GM23338 (cell line): ENCODE measurements around the gene NEB. TPM values are rescaled to one million over a fixed set of nuclear protein-coding genes. Genes with fewer than 3 reads are reported as not detected.

Source experiments
- ATAC-seq: fragments of 200-7000 bp; cut with Tn5 transposase; 3 replicates; pipeline ENCODE4 v1.9.1; 2020
- DNase-seq: peaks from one replicate; pipeline ENCODE4 v3.0.0-alpha.2; 2015; ENCODE audit warnings: low spot score
- H2AFZ ChIP-seq: fragments of 200-600 bp; sonication (generic); 2 replicates; pipeline ENCODE4 v1.8.0; 2016; ENCODE audit warnings: antibody characterized with exemption, mild to moderate bottlenecking, moderate library complexity
- H3F3A ChIP-seq: fragments of 200-600 bp; sonication (generic); replicated peaks from 2 replicates; pipeline ENCODE4 v1.8.0; 2017; ENCODE audit warnings: antibody characterized with exemption, mixed run types, low read depth
- H3K27ac ChIP-seq: fragments of 200-600 bp; sonication (generic); 2 replicates; pipeline ENCODE4 v1.6.1; 2016; ENCODE audit warnings: low read depth
- H3K27me3 ChIP-seq: fragments of 200-600 bp; sonication (generic); 2 replicates; pipeline ENCODE4 v1.8.0; 2016; ENCODE audit warnings: mild to moderate bottlenecking, mixed run types, moderate library complexity; ENCODE audit not compliant: insufficient read depth
- H3K36me3 ChIP-seq: fragments of 200-600 bp; sonication (generic); 2 replicates; pipeline ENCODE4 v1.8.0; 2016; ENCODE audit warnings: mild to moderate bottlenecking; ENCODE audit not compliant: insufficient read depth
- H3K4me1 ChIP-seq: fragments of 200-600 bp; sonication (generic); 2 replicates; pipeline ENCODE4 v1.8.0; 2016; ENCODE audit warnings: mild to moderate bottlenecking, moderate library complexity; ENCODE audit not compliant: insufficient read depth
- H3K4me2 ChIP-seq: fragments of 200-600 bp; sonication (generic); 2 replicates; pipeline ENCODE4 v1.7.1; 2017; ENCODE audit warnings: mixed run types
- H3K4me3 ChIP-seq: fragments of 200-600 bp; sonication (generic); 2 replicates; pipeline ENCODE4 v1.6.1; 2016; ENCODE audit warnings: mixed run types
- H3K79me2 ChIP-seq: fragments of 200-600 bp; sonication (generic); replicated peaks from 2 replicates; pipeline ENCODE4 v1.8.0; 2017; ENCODE audit warnings: mild to moderate bottlenecking; ENCODE audit not compliant: insufficient read depth
- H3K9me2 ChIP-seq: fragments of 200-600 bp; sonication (generic); 2 replicates; pipeline ENCODE4 v1.8.0; 2017; ENCODE audit not compliant: insufficient read depth
- H4K20me1 ChIP-seq: fragments of 200-600 bp; sonication (generic); replicated peaks from 2 replicates; pipeline ENCODE4 v1.8.0; 2017; ENCODE audit warnings: mild to moderate bottlenecking; ENCODE audit not compliant: insufficient read depth
- H3K27ac Mint-ChIP-seq: 2 replicates; pipeline ENCODE4 v1.8.0; 2020; ENCODE audit warnings: inconsistent platforms, mild to moderate bottlenecking, moderate library complexity, mixed read lengths
- H3K27me3 Mint-ChIP-seq: 3 replicates; pipeline ENCODE4 v1.8.0; 2022; ENCODE audit warnings: low read depth, mild to moderate bottlenecking, moderate library complexity, mixed read lengths, inconsistent platforms; ENCODE audit not compliant: insufficient read depth, poor library complexity
- H3K36me3 Mint-ChIP-seq: 3 replicates; pipeline ENCODE4 v1.8.0; 2021; ENCODE audit warnings: low read depth, mild to moderate bottlenecking, inconsistent platforms, moderate library complexity, mixed read lengths
- H3K4me1 Mint-ChIP-seq: 3 replicates; pipeline ENCODE4 v1.8.0; 2020; ENCODE audit warnings: mild to moderate bottlenecking, inconsistent platforms, mixed read lengths
- H3K4me3 Mint-ChIP-seq: 3 replicates; pipeline ENCODE4 v1.8.0; 2021; ENCODE audit warnings: moderate library complexity, mild to moderate bottlenecking, inconsistent platforms, mixed read lengths
- H3K9me3 Mint-ChIP-seq: 3 replicates; pipeline ENCODE4 v1.8.0; 2020; ENCODE audit warnings: moderate library complexity, mild to moderate bottlenecking, inconsistent platforms, mixed read lengths
- CREB1 ChIP-seq: fragments of 250-450 bp; sonication (Bioruptor Pico); IDR thresholded peaks from 2 replicates; pipeline ENCODE4 v1.5.0; 2020; ENCODE audit warnings: low read depth, mild to moderate bottlenecking, moderate library complexity
- ETS1 ChIP-seq: IDR thresholded peaks from 2 replicates; pipeline ENCODE4 v1.6.1; 2016; ENCODE audit warnings: antibody characterized with exemption
- EZH2 ChIP-seq: fragments of 200-600 bp; sonication (generic); IDR thresholded peaks from one replicate; pipeline ENCODE4 v1.8.0; 2017; ENCODE audit warnings: antibody characterized with exemption, mild to moderate bottlenecking, low read depth; ENCODE audit not compliant: unreplicated experiment
- EZH2phosphoT487 ChIP-seq: fragments of 200-600 bp; sonication (generic); IDR thresholded peaks from one replicate; pipeline ENCODE4 v1.8.1; 2018; ENCODE audit warnings: antibody characterized with exemption; ENCODE audit not compliant: unreplicated experiment
- JUNB ChIP-seq: IDR thresholded peaks from one replicate; pipeline ENCODE4 v1.6.1; 2016; ENCODE audit warnings: antibody characterized with exemption; ENCODE audit not compliant: unreplicated experiment
- NANOG ChIP-seq: IDR thresholded peaks from 2 replicates; pipeline ENCODE4 v1.6.1; 2016; ENCODE audit warnings: antibody characterized with exemption, borderline replicate concordance
- POLR2AphosphoS5 ChIP-seq: IDR thresholded peaks from 2 replicates; pipeline ENCODE4 v1.6.1; 2016; ENCODE audit warnings: antibody characterized with exemption, low read depth
- REST ChIP-seq: IDR thresholded peaks from one replicate; pipeline ENCODE4 v1.6.1; 2018; ENCODE audit warnings: antibody characterized with exemption; ENCODE audit not compliant: unreplicated experiment
- STAT1 ChIP-seq: IDR thresholded peaks from one replicate; pipeline ENCODE4 v1.6.1; 2016; ENCODE audit warnings: antibody characterized with exemption; ENCODE audit not compliant: unreplicated experiment
- ZNF114 ChIP-seq: fragments of 250-450 bp; sonication (Bioruptor Pico); IDR thresholded peaks from 2 replicates; pipeline ENCODE4 v1.5.0; 2020; ENCODE audit warnings: mild to moderate bottlenecking, moderate library complexity
- ZNF331 ChIP-seq: fragments of 250-450 bp; sonication (Bioruptor Pico); IDR thresholded peaks from 2 replicates; pipeline ENCODE4 v1.5.0; 2020; ENCODE audit warnings: low read depth, mild to moderate bottlenecking, moderate library complexity
- ZNF462 ChIP-seq: fragments of 250-450 bp; sonication (Bioruptor Pico); IDR thresholded peaks from 2 replicates; pipeline ENCODE4 v1.5.0; 2020; ENCODE audit warnings: mild to moderate bottlenecking, moderate library complexity
- polyA plus RNA-seq: library from polyadenylated mRNA; unstranded; fragments of >200 nt; fragmentation: Nextera tagmentation; extraction: Ambion mirVana; gene quantifications from 2 replicates; pipeline ENCODE4 v1.2.1, GENCODE V29; 2016
- total RNA-seq: library from RNA; depleted of rRNA; stranded (reverse); fragments of >200 nt; shearing (Covaris generic); gene quantifications from 2 replicates; pipeline ENCODE4 v1.2.3, GENCODE V29; 2014
- TF ChIP-seq, protein P1 (sequence below), 2 experiments: fragments of 200-600 bp in 1 of 2; sonication (generic) in 1 of 2; conservative IDR thresholded peaks; 2 replicates each; pipeline versions ENCODE4 v1.5.1 to v1.6.1; 2016 to 2017; ENCODE audit warnings: antibody characterized with exemption in 2 of 2, low read depth in 2 of 2, mild to moderate bottlenecking in 2 of 2, moderate library complexity in 1 of 2

NEB gene
- total and polyA plus RNA-seq, 2 experiments from 2014 or later = 6.2 to 13.7 TPM

- Mint-ChIP-seq H3K27ac (no peak overlapping the region), H3K36me3 (peaks cover 40% of the 10 kb centered on the region)
- ATAC-seq = no peak
These were observed 40.9 kb upstream of the NEB start for GRCh38 chr2:151775057-151775740.

More at GRCh38 chr2:151775057-151775740, 40.9 kb upstream of the NEB start:
- H3K79me2 ChIP-seq = no peaks in the 10 kb centered on the region
- no peak overlapping the region for H3K4me3 Mint-ChIP-seq
- 0 out of 3 replicates have a peak, but pooled peaks cover 2% of the 10 kb centered on the region for H3K4me1 Mint-ChIP-seq
- H3K4me3 ChIP-seq = no peak overlapping the region
- H3K4me1 ChIP-seq = no peaks in the 10 kb centered on the region
- DNase-seq = no peak
- TF ChIP-seq REST (no peak), ZNF331 (no peak), ZNF114 (CRISPR knock-in tag) (no peak), EZH2phosphoT487 (no peak), STAT1 (no peak), NANOG (no peak), POLR2AphosphoS5 (no peak), EZH2 (no peak), CREB1 (CRISPR knock-in tag) (no peak), ZNF462 (CRISPR knock-in tag) (no peak), JUNB (no peak), ETS1 (no peak)
- TF ChIP-seq, protein P1, sequence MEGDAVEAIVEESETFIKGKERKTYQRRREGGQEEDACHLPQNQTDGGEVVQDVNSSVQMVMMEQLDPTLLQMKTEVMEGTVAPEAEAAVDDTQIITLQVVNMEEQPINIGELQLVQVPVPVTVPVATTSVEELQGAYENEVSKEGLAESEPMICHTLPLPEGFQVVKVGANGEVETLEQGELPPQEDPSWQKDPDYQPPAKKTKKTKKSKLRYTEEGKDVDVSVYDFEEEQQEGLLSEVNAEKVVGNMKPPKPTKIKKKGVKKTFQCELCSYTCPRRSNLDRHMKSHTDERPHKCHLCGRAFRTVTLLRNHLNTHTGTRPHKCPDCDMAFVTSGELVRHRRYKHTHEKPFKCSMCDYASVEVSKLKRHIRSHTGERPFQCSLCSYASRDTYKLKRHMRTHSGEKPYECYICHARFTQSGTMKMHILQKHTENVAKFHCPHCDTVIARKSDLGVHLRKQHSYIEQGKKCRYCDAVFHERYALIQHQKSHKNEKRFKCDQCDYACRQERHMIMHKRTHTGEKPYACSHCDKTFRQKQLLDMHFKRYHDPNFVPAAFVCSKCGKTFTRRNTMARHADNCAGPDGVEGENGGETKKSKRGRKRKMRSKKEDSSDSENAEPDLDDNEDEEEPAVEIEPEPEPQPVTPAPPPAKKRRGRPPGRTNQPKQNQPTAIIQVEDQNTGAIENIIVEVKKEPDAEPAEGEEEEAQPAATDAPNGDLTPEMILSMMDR (conservative IDR thresholded peaks at IDR 0.05; ENCODE audit: low read depth in 2 of 2) = no peak
- peaks cover 7% of the 10 kb centered on the region; the same call in 1 of the 3 replicates for H3K9me3 Mint-ChIP-seq
- no peak overlapping the region for H3K27ac ChIP-seq
- H2AFZ ChIP-seq = no peak overlapping the region
- H3K27me3 Mint-ChIP-seq = no peaks in the 10 kb centered on the region
- 0 out of 2 replicates have a peak, but pooled peaks cover 7% of the 10 kb centered on the region for H3K36me3 ChIP-seq
- no peaks in the 10 kb centered on the region for H3K27me3 ChIP-seq
- H3F3A ChIP-seq = no peaks in the 10 kb centered on the region
- H3K9me2 ChIP-seq = peaks cover 9% of the 10 kb centered on the region; the same call in 1 of the 2 replicates
- H4K20me1 ChIP-seq = no peaks in the 10 kb centered on the region
- no peak overlapping the region for H3K4me2 ChIP-seq
